ENCODE measurements around the gene GSE1. TPM values are rescaled to one million over a fixed set of nuclear protein-coding genes. Genes with fewer than 3 reads are reported as not detected.
A peak's percentile ranks its signal among the peaks of the same experiment; 100 is the strongest.

Gene GSE1
- total and polyA plus RNA-seq, 9 of the 15 experiments (the other 6 are each of a cell fraction or from before 2014, with no cell fraction given) = 12.2 to 244 (median 57.9) TPM

DNA sequence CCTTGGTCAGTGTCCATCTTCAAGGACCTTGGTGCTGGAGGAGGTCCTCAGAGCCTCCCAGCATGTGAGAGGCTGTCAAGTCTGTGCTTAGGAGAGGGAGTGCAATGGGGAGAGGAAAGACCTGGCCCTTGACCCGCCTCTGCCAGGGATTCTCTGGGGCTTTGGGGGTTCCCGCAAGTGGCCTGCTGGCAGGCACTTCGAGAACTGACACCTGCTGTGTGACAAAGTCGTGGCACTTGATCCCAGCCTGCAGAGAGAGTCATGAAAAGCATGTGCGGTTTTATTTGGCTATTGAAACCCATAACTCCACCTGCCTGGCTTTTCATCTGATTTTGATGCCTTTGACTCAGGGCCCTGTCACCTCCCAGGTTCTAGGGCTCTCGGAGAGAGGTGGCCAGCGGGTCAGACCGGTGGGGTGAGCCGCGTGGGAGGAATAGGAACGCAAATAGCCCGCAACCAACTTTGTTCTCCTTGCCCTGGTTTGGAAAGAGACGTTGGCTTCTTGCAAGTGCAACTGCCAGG, 42.8 kb upstream of the GSE1 start (continued):
- 0 out of 4 replicates have a peak, but pooled peaks of 1 of the 2 experiments have one; percentile 5 for TF ChIP-seq SRF (CRISPR knock-in tag; IDR thresholded peaks at IDR 0.05)
- no peak for TF ChIP-seq RFX5 (IDR thresholded peaks at IDR 0.05; ENCODE audit: low read depth, low read length)
- TF ChIP-seq CHD1 (IDR thresholded peaks at IDR 0.05; ENCODE audit: low read length) = peak; percentile 70
- TF ChIP-seq KAT7 (CRISPR knock-in tag; IDR thresholded peaks at IDR 0.05; ENCODE audit: borderline replicate concordance) = peak; percentile 37; the same call in 1 of the 2 replicates
- no peak for TF ChIP-seq HDAC6 (IDR thresholded peaks at IDR 0.05; ENCODE audit: low read depth, low read length)
- TF ChIP-seq CCNT2 (IDR thresholded peaks at IDR 0.05; ENCODE audit: borderline replicate concordance, extremely low read depth, insufficient read length, low read depth, low read length) = no peak
- no peak for TF ChIP-seq ASH1L (IDR thresholded peaks at IDR 0.05; ENCODE audit: borderline replicate concordance, low read depth, partially characterized antibody)
- TF ChIP-seq BACH1 (tag; IDR thresholded peaks at IDR 0.05) = 0 out of 2 replicates have a peak, but pooled peaks have one; percentile 0
- TF ChIP-seq ZNF76 (CRISPR knock-in tag; IDR thresholded peaks at IDR 0.05; ENCODE audit: borderline replicate concordance) = peak; percentile 78; the same call in 1 of the 2 replicates
- no peak for TF ChIP-seq XRCC5 (IDR thresholded peaks at IDR 0.05; ENCODE audit: low read depth, low read length)
- no peak for TF ChIP-seq ESRRB (CRISPR knock-in tag; IDR thresholded peaks at IDR 0.05; ENCODE audit: borderline replicate concordance)
- no peak for TF ChIP-seq TBL1XR1 (IDR thresholded peaks at IDR 0.05; ENCODE audit: low read length in 2 of 2)
- no peak for TF ChIP-seq PML (IDR thresholded peaks at IDR 0.05; ENCODE audit: low read length)
- TF ChIP-seq SMAD2 (IDR thresholded peaks at IDR 0.05; ENCODE audit: low read depth, low read length) = no peak
- no peak for TF ChIP-seq CEBPB (tag; IDR thresholded peaks at IDR 0.05)
- no peak for TF ChIP-seq HOXB6 (CRISPR knock-in tag; IDR thresholded peaks at IDR 0.05; ENCODE audit: borderline replicate concordance)
- TF ChIP-seq ZNF143 (CRISPR knock-in tag; IDR thresholded peaks at IDR 0.05) = 0 out of 2 replicates have a peak, but pooled peaks have one; percentile 5
- TF ChIP-seq TARDBP (IDR thresholded peaks at IDR 0.05) = no peak
- TF ChIP-seq TCF7 (IDR thresholded peaks at IDR 0.05; ENCODE audit: borderline replicate concordance) = no peak
- TF ChIP-seq, protein P1, sequence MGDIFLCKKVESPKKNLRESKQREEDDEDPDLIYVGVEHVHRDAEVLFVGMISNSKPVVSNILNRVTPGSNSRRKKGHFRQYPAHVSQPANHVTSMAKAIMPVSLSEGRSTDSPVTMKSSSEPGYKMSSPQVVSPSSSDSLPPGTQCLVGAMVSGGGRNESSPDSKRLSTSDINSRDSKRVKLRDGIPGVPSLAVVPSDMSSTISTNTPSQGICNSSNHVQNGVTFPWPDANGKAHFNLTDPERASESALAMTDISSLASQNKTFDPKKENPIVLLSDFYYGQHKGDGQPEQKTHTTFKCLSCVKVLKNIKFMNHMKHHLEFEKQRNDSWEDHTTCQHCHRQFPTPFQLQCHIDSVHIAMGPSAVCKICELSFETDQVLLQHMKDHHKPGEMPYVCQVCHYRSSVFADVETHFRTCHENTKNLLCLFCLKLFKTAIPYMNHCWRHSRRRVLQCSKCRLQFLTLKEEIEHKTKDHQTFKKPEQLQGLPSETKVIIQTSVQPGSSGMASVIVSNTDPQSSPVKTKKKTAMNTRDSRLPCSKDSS (IDR thresholded peaks at IDR 0.05; ENCODE audit: low read depth, partially characterized antibody) = no peak
- TF ChIP-seq, protein P2, sequence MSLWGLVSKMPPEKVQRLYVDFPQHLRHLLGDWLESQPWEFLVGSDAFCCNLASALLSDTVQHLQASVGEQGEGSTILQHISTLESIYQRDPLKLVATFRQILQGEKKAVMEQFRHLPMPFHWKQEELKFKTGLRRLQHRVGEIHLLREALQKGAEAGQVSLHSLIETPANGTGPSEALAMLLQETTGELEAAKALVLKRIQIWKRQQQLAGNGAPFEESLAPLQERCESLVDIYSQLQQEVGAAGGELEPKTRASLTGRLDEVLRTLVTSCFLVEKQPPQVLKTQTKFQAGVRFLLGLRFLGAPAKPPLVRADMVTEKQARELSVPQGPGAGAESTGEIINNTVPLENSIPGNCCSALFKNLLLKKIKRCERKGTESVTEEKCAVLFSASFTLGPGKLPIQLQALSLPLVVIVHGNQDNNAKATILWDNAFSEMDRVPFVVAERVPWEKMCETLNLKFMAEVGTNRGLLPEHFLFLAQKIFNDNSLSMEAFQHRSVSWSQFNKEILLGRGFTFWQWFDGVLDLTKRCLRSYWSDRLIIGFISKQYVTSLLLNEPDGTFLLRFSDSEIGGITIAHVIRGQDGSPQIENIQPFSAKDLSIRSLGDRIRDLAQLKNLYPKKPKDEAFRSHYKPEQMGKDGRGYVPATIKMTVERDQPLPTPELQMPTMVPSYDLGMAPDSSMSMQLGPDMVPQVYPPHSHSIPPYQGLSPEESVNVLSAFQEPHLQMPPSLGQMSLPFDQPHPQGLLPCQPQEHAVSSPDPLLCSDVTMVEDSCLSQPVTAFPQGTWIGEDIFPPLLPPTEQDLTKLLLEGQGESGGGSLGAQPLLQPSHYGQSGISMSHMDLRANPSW (CRISPR knock-in tag; IDR thresholded peaks at IDR 0.05) = no peak
- no peak for TF ChIP-seq GATA2 (CRISPR knock-in tag; IDR thresholded peaks at IDR 0.05)
- TF ChIP-seq, protein P3, sequence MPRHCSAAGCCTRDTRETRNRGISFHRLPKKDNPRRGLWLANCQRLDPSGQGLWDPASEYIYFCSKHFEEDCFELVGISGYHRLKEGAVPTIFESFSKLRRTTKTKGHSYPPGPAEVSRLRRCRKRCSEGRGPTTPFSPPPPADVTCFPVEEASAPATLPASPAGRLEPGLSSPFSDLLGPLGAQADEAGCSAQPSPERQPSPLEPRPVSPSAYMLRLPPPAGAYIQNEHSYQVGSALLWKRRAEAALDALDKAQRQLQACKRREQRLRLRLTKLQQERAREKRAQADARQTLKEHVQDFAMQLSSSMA (CRISPR knock-in tag; IDR thresholded peaks at IDR 0.05) = no peak
- no peak for TF ChIP-seq ERF (CRISPR knock-in tag; IDR thresholded peaks at IDR 0.05)
